HG03460 (cell line): Measurements from ENCODE around the gene CARNS1.

Experiments
- ATAC-seq: cut with Tn5 transposase; IDR thresholded peaks from one replicate; pipeline ENCODE4 v1.9.1; 2021; ENCODE audit not compliant: unreplicated experiment

CARNS1 gene

GRCh38 chr11:67439321-67440228 lies 24.1 kb downstream of the CARNS1 start:
- no peak for ATAC-seq

- no peak for ATAC-seq
Observed at GRCh38 chr11:67440229-67441097, 25.0 kb downstream of the CARNS1 start.

GRCh38 chr11:67441098-67441563 lies 25.7 kb downstream of the CARNS1 start:
- ATAC-seq, result no peak

GRCh38 chr11:67441731-67442351 lies 26.4 kb downstream of the CARNS1 start:
- no peak for ATAC-seq

GRCh38 chr11:67442504-67443404 lies 27.3 kb downstream of the CARNS1 start:
- no peak for ATAC-seq

- no peak for ATAC-seq
Observed at GRCh38 chr11:67445515-67445914, 30.0 kb downstream of the CARNS1 start.

- ATAC-seq, result no peak
Observed at GRCh38 chr11:67448220-67448609, 32.7 kb downstream of the CARNS1 start.

GRCh38 chr11:67449116-67449844 lies 33.8 kb downstream of the CARNS1 start:
- no peak for ATAC-seq

GRCh38 chr11:67450796-67451657 lies 35.5 kb downstream of the CARNS1 start:
- ATAC-seq, result no peak

- no peak for ATAC-seq
Observed at GRCh38 chr11:67451658-67451976, 36.1 kb downstream of the CARNS1 start.

- no peak for ATAC-seq
Observed at GRCh38 chr11:67452141-67452952, 36.9 kb downstream of the CARNS1 start, which contains the start of gene GPR152. GPR152 (minus strand) TSS chr11:67452729; CDS start chr11:67452724, 5 bp downstream.

GRCh38 chr11:67453816-67454732 lies 38.6 kb downstream of the CARNS1 start:
- no peak for ATAC-seq

- no peak for ATAC-seq
Observed at GRCh38 chr11:67455054-67455453, 39.6 kb downstream of the CARNS1 start, which contains the start of gene CABP4. CABP4 (plus strand) TSS chr11:67455354; CDS start chr11:67455424, 70 bp downstream.

- no peak for ATAC-seq
Observed at GRCh38 chr11:67456068-67456705, 40.7 kb downstream of the CARNS1 start.

GRCh38 chr11:67457453-67457852 lies 42.0 kb downstream of the CARNS1 start:
- ATAC-seq, result no peak

- ATAC-seq, result no peak
Observed at GRCh38 chr11:67458266-67458665, 42.8 kb downstream of the CARNS1 start.
